HEK293 (cell line): ENCODE results near the gene CCDC85C.

Source experiments
- CTCF ChIA-PET: fragments of 350-600 bp; formaldehyde crosslinking; extraction: SDS; loops from one replicate; lab custom pipeline; 2021; ENCODE audit warnings: antibody characterized with exemption; lab: Yijun Ruan, JAX
- POLR2A ChIA-PET: fragments of 300-600 bp; formaldehyde crosslinking; extraction: SDS; loops from one replicate; lab custom pipeline; 2020; ENCODE audit warnings: antibody characterized with exemption, inconsistent platforms; lab: Yijun Ruan, JAX
- H3K27ac ChIP-seq: fragments of 200-500 bp; sonication (Bioruptor generic); 2 replicates; pipeline ENCODE4 v1.5.1; 2014; ENCODE audit warnings: low read depth, low read length, control low read depth, inconsistent platforms; ENCODE audit errors: extremely low read depth
- H3K36me3 ChIP-seq, 2 experiments: fragments of 200-500 bp in 1 of 2; sonication (Bioruptor generic) in 1 of 2; 1 replicate in 1 of 2; 2 replicates in 1 of 2; pipeline ENCODE4 v1.5.1; 2014 to 2017; ENCODE audit warnings: inconsistent platforms in 2 of 2, low read length in 2 of 2; ENCODE audit not compliant: control insufficient read depth in 2 of 2, insufficient read depth in 1 of 2
- H3K4me1 ChIP-seq: fragments of 200-500 bp; sonication (Bioruptor generic); 2 replicates; pipeline ENCODE4 v1.5.1; 2014; ENCODE audit warnings: mild to moderate bottlenecking, low read length, inconsistent platforms; ENCODE audit not compliant: control insufficient read depth, insufficient read depth
- H3K4me3 ChIP-seq: 2 replicates; pipeline ENCODE4 v1.5.1; 2011; ENCODE audit warnings: low read depth, mild to moderate bottlenecking, control low read depth, low read length, moderate library complexity
- H3K9me3 ChIP-seq: fragments of 200-500 bp; sonication (Bioruptor generic); 2 replicates; pipeline ENCODE4 v1.5.1; 2014; ENCODE audit warnings: low read depth, low read length, inconsistent platforms; ENCODE audit not compliant: control insufficient read depth, insufficient read depth
- GFI1B ChIP-seq: fragments of 450-650 bp; formaldehyde crosslinking; IDR thresholded peaks from 2 replicates; pipeline ENCODE4 v1.5.1; 2016; ENCODE audit warnings: missing biosample characterization, missing genetic modification characterization
- PRDM1 ChIP-seq: fragments of 450-650 bp; formaldehyde crosslinking; IDR thresholded peaks from 2 replicates; pipeline ENCODE4; 2016; ENCODE audit warnings: missing biosample characterization, missing genetic modification characterization
- SP7 ChIP-seq: fragments of 450-650 bp; formaldehyde crosslinking; IDR thresholded peaks from 2 replicates; pipeline ENCODE4 v1.5.1; 2016; ENCODE audit warnings: missing biosample characterization, missing genetic modification characterization
- ZBTB1 ChIP-seq: fragments of 450-650 bp; formaldehyde crosslinking; IDR thresholded peaks from 2 replicates; pipeline ENCODE4 v1.5.1; 2016; ENCODE audit warnings: missing biosample characterization, missing genetic modification characterization
- ZFP41 ChIP-seq: fragments of 450-650 bp; formaldehyde crosslinking; IDR thresholded peaks from 2 replicates; pipeline ENCODE4 v1.5.1; 2016; ENCODE audit warnings: missing biosample characterization, missing genetic modification characterization, borderline replicate concordance
- ZNF112 ChIP-seq: fragments of 450-650 bp; formaldehyde crosslinking; IDR thresholded peaks from 2 replicates; pipeline ENCODE4 v1.5.0; 2017; ENCODE audit warnings: missing biosample characterization, missing genetic modification characterization
- ZNF157 ChIP-seq: fragments of 450-650 bp; formaldehyde crosslinking; IDR thresholded peaks from 2 replicates; pipeline ENCODE4 v1.5.1; 2016; ENCODE audit warnings: missing biosample characterization, missing genetic modification characterization
- ZNF214 ChIP-seq: fragments of 450-650 bp; formaldehyde crosslinking; IDR thresholded peaks from 2 replicates; pipeline ENCODE4 v1.5.1; 2017; ENCODE audit warnings: missing biosample characterization, mild to moderate bottlenecking, missing genetic modification characterization, borderline replicate concordance
- ZNF223 ChIP-seq: fragments of 450-650 bp; formaldehyde crosslinking; IDR thresholded peaks from 2 replicates; pipeline ENCODE4 v1.5.1; 2016; ENCODE audit warnings: missing biosample characterization, missing genetic modification characterization
- ZNF239 ChIP-seq: fragments of 450-650 bp; formaldehyde crosslinking; IDR thresholded peaks from 2 replicates; pipeline ENCODE4 v1.5.1; 2016; ENCODE audit warnings: missing biosample characterization, missing genetic modification characterization
- ZNF302 ChIP-seq: fragments of 450-650 bp; formaldehyde crosslinking; IDR thresholded peaks from 2 replicates; pipeline ENCODE4 v1.5.1; 2016; ENCODE audit warnings: missing biosample characterization, missing genetic modification characterization, low read depth
- ZNF324 ChIP-seq: fragments of 450-650 bp; formaldehyde crosslinking; IDR thresholded peaks from 2 replicates; pipeline ENCODE4 v1.5.1; 2016; ENCODE audit warnings: missing biosample characterization, missing genetic modification characterization
- ZNF354C ChIP-seq: fragments of 450-650 bp; formaldehyde crosslinking; IDR thresholded peaks from 2 replicates; pipeline ENCODE4 v1.5.1; 2016; ENCODE audit warnings: missing biosample characterization, missing genetic modification characterization, low read depth, borderline replicate concordance
- ZNF426 ChIP-seq: fragments of 450-650 bp; formaldehyde crosslinking; IDR thresholded peaks from 2 replicates; pipeline ENCODE4 v1.5.1; 2017; ENCODE audit warnings: missing biosample characterization, missing genetic modification characterization, mild to moderate bottlenecking, inconsistent platforms, moderate library complexity
- ZNF544 ChIP-seq: fragments of 450-650 bp; formaldehyde crosslinking; IDR thresholded peaks from 2 replicates; pipeline ENCODE4 v1.5.0; 2017; ENCODE audit warnings: missing biosample characterization, missing genetic modification characterization
- ZNF585B ChIP-seq: fragments of 450-650 bp; formaldehyde crosslinking; IDR thresholded peaks from 2 replicates; pipeline ENCODE4 v1.5.1; 2016; ENCODE audit warnings: missing biosample characterization, missing genetic modification characterization
- ZNF701 ChIP-seq: fragments of 450-650 bp; formaldehyde crosslinking; IDR thresholded peaks from 2 replicates; pipeline ENCODE4 v1.5.1; 2016; ENCODE audit warnings: missing biosample characterization, missing genetic modification characterization
- ZNF776 ChIP-seq: fragments of 450-650 bp; formaldehyde crosslinking; IDR thresholded peaks from 2 replicates; pipeline ENCODE4 v1.5.0; 2017; ENCODE audit warnings: missing biosample characterization, missing genetic modification characterization, borderline replicate concordance
- ZNF791 ChIP-seq: fragments of 450-650 bp; formaldehyde crosslinking; IDR thresholded peaks from 2 replicates; pipeline ENCODE4 v1.5.1; 2016; ENCODE audit warnings: missing biosample characterization, missing genetic modification characterization
- ZNF830 ChIP-seq: fragments of 450-650 bp; IDR thresholded peaks from 2 replicates; pipeline ENCODE4 v1.5.0; 2018; ENCODE audit warnings: missing biosample characterization, missing genetic modification characterization, low read depth, mild to moderate bottlenecking, moderate library complexity
- ZXDB ChIP-seq: fragments of 450-650 bp; formaldehyde crosslinking; IDR thresholded peaks from 2 replicates; pipeline ENCODE4 v1.5.1; 2016; ENCODE audit warnings: missing biosample characterization, missing genetic modification characterization
- TF ChIP-seq, protein P1 (sequence below): fragments of 450-650 bp; formaldehyde crosslinking; IDR thresholded peaks from 2 replicates; pipeline ENCODE4 v1.5.1; 2017; ENCODE audit warnings: missing biosample characterization, missing genetic modification characterization
- TF ChIP-seq, protein P2 (sequence below): fragments of 450-650 bp; formaldehyde crosslinking; IDR thresholded peaks from 2 replicates; pipeline ENCODE4 v1.5.1; 2016; ENCODE audit warnings: missing biosample characterization, missing genetic modification characterization
- TF ChIP-seq, protein P3 (sequence below): fragments of 450-650 bp; formaldehyde crosslinking; IDR thresholded peaks from 2 replicates; pipeline ENCODE4 v1.5.1; 2016; ENCODE audit warnings: missing biosample characterization, missing genetic modification characterization
- TF ChIP-seq, protein P4 (sequence below): fragments of 450-650 bp; formaldehyde crosslinking; IDR thresholded peaks from 2 replicates; pipeline ENCODE4 v1.5.1; 2016; ENCODE audit warnings: missing biosample characterization, missing genetic modification characterization, low read depth
- TF ChIP-seq, protein P5 (sequence below): fragments of 450-650 bp; formaldehyde crosslinking; IDR thresholded peaks from 2 replicates; pipeline ENCODE4 v1.5.1; 2016; ENCODE audit warnings: missing biosample characterization, missing genetic modification characterization
- TF ChIP-seq, protein P6 (sequence below): fragments of 450-650 bp; formaldehyde crosslinking; IDR thresholded peaks from 2 replicates; pipeline ENCODE4 v1.5.1; 2016; ENCODE audit warnings: missing biosample characterization, missing genetic modification characterization
- TF ChIP-seq, protein P7 (sequence below): fragments of 450-650 bp; formaldehyde crosslinking; IDR thresholded peaks from 2 replicates; pipeline ENCODE4 v1.5.1; 2016; ENCODE audit warnings: missing biosample characterization, missing genetic modification characterization, borderline replicate concordance

CCDC85C gene

DNA sequence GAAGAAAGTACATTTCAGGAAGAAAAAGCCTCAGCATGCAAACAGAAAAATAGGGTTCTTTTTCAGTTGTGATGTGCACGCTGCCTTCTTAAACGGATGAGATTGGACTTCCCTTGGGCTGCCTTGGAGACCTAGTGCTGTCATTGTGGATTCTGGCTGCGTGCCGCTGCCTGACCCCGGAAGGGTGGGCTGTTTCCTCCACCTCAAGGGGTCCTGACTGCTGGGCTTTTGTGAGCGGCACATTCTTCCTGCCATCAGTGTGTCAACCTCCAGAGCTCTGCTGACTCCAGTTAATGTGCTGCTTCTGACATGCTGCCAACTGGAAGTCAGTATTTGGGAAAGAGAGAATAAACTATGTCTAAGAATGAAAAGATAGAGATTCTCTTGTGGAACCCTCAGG, 97.7 kb downstream of the CCDC85C start (continued):
- TF ChIP-seq, protein P1, sequence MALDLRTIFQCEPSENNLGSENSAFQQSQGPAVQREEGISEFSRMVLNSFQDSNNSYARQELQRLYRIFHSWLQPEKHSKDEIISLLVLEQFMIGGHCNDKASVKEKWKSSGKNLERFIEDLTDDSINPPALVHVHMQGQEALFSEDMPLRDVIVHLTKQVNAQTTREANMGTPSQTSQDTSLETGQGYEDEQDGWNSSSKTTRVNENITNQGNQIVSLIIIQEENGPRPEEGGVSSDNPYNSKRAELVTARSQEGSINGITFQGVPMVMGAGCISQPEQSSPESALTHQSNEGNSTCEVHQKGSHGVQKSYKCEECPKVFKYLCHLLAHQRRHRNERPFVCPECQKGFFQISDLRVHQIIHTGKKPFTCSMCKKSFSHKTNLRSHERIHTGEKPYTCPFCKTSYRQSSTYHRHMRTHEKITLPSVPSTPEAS (tag by site-specific recombination), result no peak
- no peak for TF ChIP-seq ZXDB (tag by site-specific recombination)
- no peak for TF ChIP-seq ZNF223 (tag by site-specific recombination)
- TF ChIP-seq, protein P2, sequence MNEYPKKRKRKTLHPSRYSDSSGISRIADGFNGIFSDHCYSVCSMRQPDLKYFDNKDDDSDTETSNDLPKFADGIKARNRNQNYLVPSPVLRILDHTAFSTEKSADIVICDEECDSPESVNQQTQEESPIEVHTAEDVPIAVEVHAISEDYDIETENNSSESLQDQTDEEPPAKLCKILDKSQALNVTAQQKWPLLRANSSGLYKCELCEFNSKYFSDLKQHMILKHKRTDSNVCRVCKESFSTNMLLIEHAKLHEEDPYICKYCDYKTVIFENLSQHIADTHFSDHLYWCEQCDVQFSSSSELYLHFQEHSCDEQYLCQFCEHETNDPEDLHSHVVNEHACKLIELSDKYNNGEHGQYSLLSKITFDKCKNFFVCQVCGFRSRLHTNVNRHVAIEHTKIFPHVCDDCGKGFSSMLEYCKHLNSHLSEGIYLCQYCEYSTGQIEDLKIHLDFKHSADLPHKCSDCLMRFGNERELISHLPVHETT (tag by site-specific recombination), result no peak
- TF ChIP-seq ZNF426, result no peak
- no peak for TF ChIP-seq ZNF544 (tag by site-specific recombination)
- TF ChIP-seq ZNF791 (tag by site-specific recombination), result no peak
- no peak for TF ChIP-seq ZFP41
- TF ChIP-seq, protein P3, sequence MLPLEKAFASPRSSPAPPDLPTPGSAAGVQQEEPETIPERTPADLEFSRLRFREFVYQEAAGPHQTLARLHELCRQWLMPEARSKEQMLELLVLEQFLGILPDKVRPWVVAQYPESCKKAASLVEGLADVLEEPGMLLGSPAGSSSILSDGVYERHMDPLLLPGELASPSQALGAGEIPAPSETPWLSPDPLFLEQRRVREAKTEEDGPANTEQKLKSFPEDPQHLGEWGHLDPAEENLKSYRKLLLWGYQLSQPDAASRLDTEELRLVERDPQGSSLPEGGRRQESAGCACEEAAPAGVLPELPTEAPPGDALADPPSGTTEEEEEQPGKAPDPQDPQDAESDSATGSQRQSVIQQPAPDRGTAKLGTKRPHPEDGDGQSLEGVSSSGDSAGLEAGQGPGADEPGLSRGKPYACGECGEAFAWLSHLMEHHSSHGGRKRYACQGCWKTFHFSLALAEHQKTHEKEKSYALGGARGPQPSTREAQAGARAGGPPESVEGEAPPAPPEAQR, result no peak
- no peak for TF ChIP-seq ZNF830 (tag by site-specific recombination)
- TF ChIP-seq ZNF324 (tag by site-specific recombination), result no peak
- no peak for TF ChIP-seq ZNF112 (tag by site-specific recombination)

DNA sequence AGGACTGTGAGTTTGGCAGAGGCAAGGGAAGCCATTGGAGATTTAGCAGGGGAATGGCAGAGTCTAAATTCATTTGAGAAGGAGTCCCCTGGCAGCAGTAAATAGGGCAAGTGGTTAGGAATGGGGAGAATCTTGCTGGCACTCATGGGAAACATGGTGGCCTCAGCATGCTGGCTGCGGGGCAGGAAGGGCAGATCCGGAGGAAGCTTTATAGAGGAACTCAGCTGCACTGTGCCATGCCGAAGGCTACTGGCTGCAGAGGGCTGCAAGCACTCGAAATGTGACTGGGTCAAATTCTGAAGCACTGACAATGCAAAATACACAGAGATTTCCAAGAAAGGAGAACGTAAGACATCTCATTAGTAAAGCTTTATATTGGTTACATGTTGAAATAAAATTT, 98.9 kb downstream of the CCDC85C start:
- H3K4me3 ChIP-seq, result no peak overlapping the region
- ChIA-PET POLR2A (no interaction called here), CTCF (interaction anchor here (1.5 kb wide), 1 partner anchor 10 kb away, joined by 3 read pairs; no protein-coding TSS in a partner anchor)
- H3K36me3 ChIP-seq, result peaks cover 45 to 98% of the 10 kb centered on the region in 2 experiments
- no peaks in the 10 kb centered on the region for H3K9me3 ChIP-seq
- no peaks in the 10 kb centered on the region for H3K4me1 ChIP-seq
- no peak overlapping the region for H3K27ac ChIP-seq
- TF ChIP-seq PRDM1 (tag by site-specific recombination) (no peak), ZNF239 (tag by site-specific recombination) (no peak), ZNF354C (tag by site-specific recombination) (no peak), SP7 (tag by site-specific recombination) (no peak), ZNF585B (tag by site-specific recombination) (no peak), ZNF214 (no peak), GFI1B (tag by site-specific recombination) (no peak), ZBTB1 (tag by site-specific recombination) (no peak), ZNF701 (tag by site-specific recombination) (no peak), ZNF302 (tag by site-specific recombination) (no peak), ZNF157 (tag by site-specific recombination) (no peak), ZNF776 (tag by site-specific recombination) (no peak)
- TF ChIP-seq, protein P4, sequence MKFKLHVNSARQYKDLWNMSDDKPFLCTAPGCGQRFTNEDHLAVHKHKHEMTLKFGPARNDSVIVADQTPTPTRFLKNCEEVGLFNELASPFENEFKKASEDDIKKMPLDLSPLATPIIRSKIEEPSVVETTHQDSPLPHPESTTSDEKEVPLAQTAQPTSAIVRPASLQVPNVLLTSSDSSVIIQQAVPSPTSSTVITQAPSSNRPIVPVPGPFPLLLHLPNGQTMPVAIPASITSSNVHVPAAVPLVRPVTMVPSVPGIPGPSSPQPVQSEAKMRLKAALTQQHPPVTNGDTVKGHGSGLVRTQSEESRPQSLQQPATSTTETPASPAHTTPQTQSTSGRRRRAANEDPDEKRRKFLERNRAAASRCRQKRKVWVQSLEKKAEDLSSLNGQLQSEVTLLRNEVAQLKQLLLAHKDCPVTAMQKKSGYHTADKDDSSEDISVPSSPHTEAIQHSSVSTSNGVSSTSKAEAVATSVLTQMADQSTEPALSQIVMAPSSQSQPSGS, result no peak
- TF ChIP-seq, protein P5, sequence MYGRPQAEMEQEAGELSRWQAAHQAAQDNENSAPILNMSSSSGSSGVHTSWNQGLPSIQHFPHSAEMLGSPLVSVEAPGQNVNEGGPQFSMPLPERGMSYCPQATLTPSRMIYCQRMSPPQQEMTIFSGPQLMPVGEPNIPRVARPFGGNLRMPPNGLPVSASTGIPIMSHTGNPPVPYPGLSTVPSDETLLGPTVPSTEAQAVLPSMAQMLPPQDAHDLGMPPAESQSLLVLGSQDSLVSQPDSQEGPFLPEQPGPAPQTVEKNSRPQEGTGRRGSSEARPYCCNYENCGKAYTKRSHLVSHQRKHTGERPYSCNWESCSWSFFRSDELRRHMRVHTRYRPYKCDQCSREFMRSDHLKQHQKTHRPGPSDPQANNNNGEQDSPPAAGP (tag by site-specific recombination), result no peak
- TF ChIP-seq, protein P6, sequence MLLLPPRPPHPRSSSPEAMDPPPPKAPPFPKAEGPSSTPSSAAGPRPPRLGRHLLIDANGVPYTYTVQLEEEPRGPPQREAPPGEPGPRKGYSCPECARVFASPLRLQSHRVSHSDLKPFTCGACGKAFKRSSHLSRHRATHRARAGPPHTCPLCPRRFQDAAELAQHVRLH (tag by site-specific recombination), result no peak
- TF ChIP-seq, protein P7, sequence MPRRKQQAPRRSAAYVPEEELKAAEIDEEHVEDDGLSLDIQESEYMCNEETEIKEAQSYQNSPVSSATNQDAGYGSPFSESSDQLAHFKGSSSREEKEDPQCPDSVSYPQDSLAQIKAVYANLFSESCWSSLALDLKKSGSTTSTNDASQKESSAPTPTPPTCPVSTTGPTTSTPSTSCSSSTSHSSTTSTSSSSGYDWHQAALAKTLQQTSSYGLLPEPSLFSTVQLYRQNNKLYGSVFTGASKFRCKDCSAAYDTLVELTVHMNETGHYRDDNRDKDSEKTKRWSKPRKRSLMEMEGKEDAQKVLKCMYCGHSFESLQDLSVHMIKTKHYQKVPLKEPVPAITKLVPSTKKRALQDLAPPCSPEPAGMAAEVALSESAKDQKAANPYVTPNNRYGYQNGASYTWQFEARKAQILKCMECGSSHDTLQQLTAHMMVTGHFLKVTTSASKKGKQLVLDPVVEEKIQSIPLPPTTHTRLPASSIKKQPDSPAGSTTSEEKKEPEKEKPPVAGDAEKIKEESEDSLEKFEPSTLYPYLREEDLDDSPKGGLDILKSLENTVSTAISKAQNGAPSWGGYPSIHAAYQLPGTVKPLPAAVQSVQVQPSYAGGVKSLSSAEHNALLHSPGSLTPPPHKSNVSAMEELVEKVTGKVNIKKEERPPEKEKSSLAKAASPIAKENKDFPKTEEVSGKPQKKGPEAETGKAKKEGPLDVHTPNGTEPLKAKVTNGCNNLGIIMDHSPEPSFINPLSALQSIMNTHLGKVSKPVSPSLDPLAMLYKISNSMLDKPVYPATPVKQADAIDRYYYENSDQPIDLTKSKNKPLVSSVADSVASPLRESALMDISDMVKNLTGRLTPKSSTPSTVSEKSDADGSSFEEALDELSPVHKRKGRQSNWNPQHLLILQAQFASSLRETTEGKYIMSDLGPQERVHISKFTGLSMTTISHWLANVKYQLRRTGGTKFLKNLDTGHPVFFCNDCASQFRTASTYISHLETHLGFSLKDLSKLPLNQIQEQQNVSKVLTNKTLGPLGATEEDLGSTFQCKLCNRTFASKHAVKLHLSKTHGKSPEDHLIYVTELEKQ (tag by site-specific recombination), result no peak
